Psoas muscle (tissue), 8 donors: ENCODE results near the gene SDF4. TPM values are rescaled to one million over a fixed set of nuclear protein-coding genes. Genes with fewer than 3 reads are reported as not detected.
"Not testable (repeated sequence)": the region's sequence is repeated elsewhere in the genome, so short reads cannot be mapped to it uniquely, and the experiment has no call there.

Experiments
- ATAC-seq, 4 donors: fragments of 200-7000 bp; cut with Tn5 transposase; one replicate each; pipeline ENCODE4 v1.9.1; 2020; ENCODE audit warnings: moderate library complexity in 3 of 4, mild to moderate bottlenecking in 2 of 4
- DNase-seq, 2 donors: peaks; one replicate each; pipeline ENCODE4 v3.0.0-alpha.2; 2020
- H3K27ac ChIP-seq: fragments of 200-600 bp; one replicate; pipeline ENCODE4 v1.8.0; 2022
- H3K27me3 ChIP-seq, 3 donors: fragments of 200-600 bp in 1 of 3; one replicate each; pipeline versions ENCODE4 v1.6.1 to v1.8.0; 2013 to 2022; ENCODE audit warnings: low read length in 2 of 3, mild to moderate bottlenecking in 2 of 3, moderate library complexity in 1 of 3; ENCODE audit not compliant: insufficient read depth in 3 of 3
- H3K36me3 ChIP-seq, 2 donors: fragments of 200-600 bp in 1 of 2; one replicate each; pipeline versions ENCODE4 v1.6.1 to v1.8.0; 2013 to 2022; ENCODE audit warnings: low read depth in 1 of 2, mild to moderate bottlenecking in 1 of 2, moderate library complexity in 1 of 2; ENCODE audit not compliant: insufficient read depth in 1 of 2
- H3K4me1 ChIP-seq: fragments of 200-600 bp; one replicate; pipeline ENCODE4 v1.8.0; 2022
- H3K4me3 ChIP-seq: fragments of 200-600 bp; one replicate; pipeline ENCODE4 v1.8.0; 2022; ENCODE audit warnings: mild to moderate bottlenecking
- H3K9me3 ChIP-seq: fragments of 200-600 bp; one replicate; pipeline ENCODE4 v1.8.0; 2022
- CTCF ChIP-seq: fragments of 200-600 bp; IDR thresholded peaks from one replicate; pipeline ENCODE4 v1.8.0; 2022; ENCODE audit warnings: antibody characterized with exemption
- WGBS, 3 donors: extraction: QIAGEN DNeasy Blood & Tissue Kit; methylation state at CpG; one replicate each; pipeline versions ENCODE4 v1.1.6 to v1.1.7; 2013; 5-methylcytosine and 5-hydroxymethylcytosine counted together
- intact Hi-C, 2 donors: fragments of 100-400 bp; cut with DNase I; formaldehyde crosslinking; loops; one replicate each; pipeline versions ENCODE4 v1.11.0 to v1.14.2; 2022
- polyA plus RNA-seq, 3 donors: library from polyadenylated mRNA; stranded (reverse); fragments of 200-250 nt; gene quantifications; one replicate each; pipeline ENCODE4 v1.2.3, GENCODE V29; 2013
- total RNA-seq, 4 donors: library from RNA; stranded (reverse); fragmentation: NEBNext Ultra II Directional in 2 of 4; extraction: Animal tissue kit (Norgen Biotek cat#: 25700) in 2 of 4; gene quantifications; one replicate each; pipeline versions ENCODE4 v1.2.1 to v1.2.4, GENCODE V29; 2021 to 2023
- donor health status: healthy with polysubstance abuse.
- donor health status: DM: no; HTN: no; CAD: no; lungs with moderate emphysema.
- donor health status: Bipolar disorder and iron deficiency.
- donor health status: healthy.
- donor health status: DM: yes; HTN: yes; CAD: no.
- donor health status: DM: no; HTN: no; CAD: no.
- donor health status: DM: no; HTN: no; CAD: no.
- donor health status: DM: yes; HTN: yes; CAD: no.

SDF4 gene
- total and polyA plus RNA-seq, 7 donors = 67.5 to 129 (median 85.9) TPM

- peaks cover 0 to 22% (median 0%) of the 10 kb centered on the region in 3 donors for H3K27me3 ChIP-seq
- no peak for ATAC-seq
- DNase-seq = peak; percentile 4 to 44
- no peak overlapping the region for H3K27ac ChIP-seq
- H3K9me3 ChIP-seq = peaks cover 15% of the 10 kb centered on the region
- no peaks in the 10 kb centered on the region for H3K4me1 ChIP-seq
- no peak for TF ChIP-seq CTCF
- WGBS, 3 donors = 76 to 87% (median 84%) methylated on average over 13 of the region's 13 CpGs
- H3K36me3 ChIP-seq = no peaks in the 10 kb centered on the region
- no peak overlapping the region for H3K4me3 ChIP-seq
- intact Hi-C loops = no loop called here
Measured at GRCh38 chr1:1196431-1197187, 35.2 kb downstream of the SDF4 start.

- H3K4me3 ChIP-seq, DNase-seq, H3K4me1 ChIP-seq, intact Hi-C loops, H3K27ac ChIP-seq, ATAC-seq, H3K36me3 ChIP-seq: not testable (repeated sequence)
- 84 to 95% (median 94%) methylated on average over 6 of the region's 6 CpGs for WGBS, 3 donors
- peaks cover 0 to 13% (median 0%) of the 10 kb centered on the region in 3 donors for H3K27me3 ChIP-seq
- H3K9me3 ChIP-seq = peaks cover 15% of the 10 kb centered on the region
Measured at GRCh38 chr1:1195726-1196125, 36.1 kb downstream of the SDF4 start.

DNA sequence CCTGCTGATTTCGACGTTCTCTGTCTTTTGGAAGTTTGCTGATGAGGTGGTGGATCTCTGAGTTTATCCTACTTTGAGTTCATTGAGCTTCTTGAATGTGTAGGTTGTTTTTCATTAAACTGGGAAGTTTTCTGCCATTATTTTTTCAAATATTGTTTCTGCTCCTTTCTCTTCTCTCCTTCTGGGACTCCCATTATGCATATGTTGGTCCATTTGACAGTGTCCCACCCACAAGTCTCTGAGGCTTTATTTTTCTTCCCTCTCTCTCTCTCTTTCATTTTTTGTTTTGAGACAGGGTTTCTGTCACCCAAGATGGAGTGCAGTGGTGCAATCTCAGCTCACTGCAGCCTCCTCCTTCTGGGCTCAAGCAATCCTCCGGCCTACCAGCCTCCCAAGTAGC lies 37.1 kb downstream of the SDF4 start:
- H3K36me3 ChIP-seq = no peaks in the 10 kb centered on the region
- H3K4me1 ChIP-seq = no peaks in the 10 kb centered on the region
- TF ChIP-seq CTCF = no peak
- no peak overlapping the region for H3K27ac ChIP-seq
- ATAC-seq = no peak
- peaks cover 15% of the 10 kb centered on the region for H3K9me3 ChIP-seq
- intact Hi-C loops = no loop called here
- H3K27me3 ChIP-seq = peaks cover 0 to 3% (median 0%) of the 10 kb centered on the region in 3 donors
- 69 to 93% (median 87%) methylated on average over 3 of the region's 3 CpGs for WGBS, 3 donors
- no peak overlapping the region for H3K4me3 ChIP-seq
- no peak for DNase-seq

GRCh38 chr1:1191734-1192133 lies 40.1 kb downstream of the SDF4 start:
- DNase-seq = no peak

DNA sequence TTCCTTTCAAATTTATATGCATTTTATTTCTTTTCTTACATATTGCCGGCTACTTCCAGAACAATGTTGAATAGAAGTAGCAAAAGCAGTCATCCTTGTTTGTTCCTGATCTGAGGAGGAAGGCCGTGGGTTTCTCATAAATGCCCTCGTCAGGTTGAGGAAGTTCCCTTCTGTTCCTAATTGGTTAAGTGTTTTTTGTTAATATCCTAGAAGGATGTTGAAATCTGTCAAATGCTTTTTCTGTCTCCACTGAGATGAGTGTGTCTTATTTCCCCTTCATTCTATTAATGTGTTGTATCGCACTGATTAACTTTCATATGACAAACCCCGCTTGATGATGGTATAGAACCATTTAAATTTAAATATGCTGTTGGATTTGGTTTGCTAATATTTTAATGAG lies 42.7 kb downstream of the SDF4 start:
- no peak for TF ChIP-seq CTCF
- DNase-seq (no peak), ATAC-seq (no peak)
- no peak overlapping the region for H3K4me3 ChIP-seq
- H3K27ac ChIP-seq = no peak overlapping the region
- H3K4me1 ChIP-seq = no peaks in the 10 kb centered on the region
- H3K36me3 ChIP-seq = no peaks in the 10 kb centered on the region
- no peaks in the 10 kb centered on the region for H3K27me3 ChIP-seq
- intact Hi-C loops = no loop called here
- H3K9me3 ChIP-seq = peaks cover 2% of the 10 kb centered on the region
- WGBS, 3 donors = 74 to 85% (median 77%) methylated on average over 5 of the region's 5 CpGs

More at GRCh38 chr1:1191734-1192133, 40.1 kb downstream of the SDF4 start:
- Histone ChIP-seq H3K27me3 (no peaks in the 10 kb centered on the region), H3K9me3 (peaks cover 15% of the 10 kb centered on the region), H3K27ac (no peak overlapping the region), H3K4me1 (no peaks in the 10 kb centered on the region), H3K36me3 (no peaks in the 10 kb centered on the region), H3K4me3 (no peak overlapping the region)
- no peak for TF ChIP-seq CTCF
- no peak for ATAC-seq
- intact Hi-C loops = no loop called here
- 83 to 89% (median 87%) methylated on average over 11 of the region's 11 CpGs for WGBS, 3 donors
